Duodenal mucosa (tissue), 2 donors: Measurements from ENCODE around the gene PLXNA1.

Experiments used
- H3K27ac ChIP-seq: one replicate; pipeline ENCODE4 v1.7.0; 2013; ENCODE audit warnings: low read depth, low read length
- H3K27me3 ChIP-seq, 2 donors: one replicate each; pipeline ENCODE4 v1.7.0; 2013; ENCODE audit warnings: low read length in 2 of 2, control low read depth in 1 of 2; ENCODE audit not compliant: insufficient read depth in 2 of 2, control insufficient read depth in 1 of 2
- H3K36me3 ChIP-seq, 2 donors: one replicate each; pipeline ENCODE4 v1.7.0; 2013; ENCODE audit warnings: low read length in 2 of 2, control low read depth in 1 of 2; ENCODE audit not compliant: insufficient read depth in 2 of 2, control insufficient read depth in 1 of 2
- H3K4me1 ChIP-seq, 2 donors: one replicate each; pipeline ENCODE4 v1.7.0; 2013; ENCODE audit warnings: low read length in 2 of 2, control low read depth in 1 of 2; ENCODE audit not compliant: insufficient read depth in 2 of 2, control insufficient read depth in 1 of 2
- H3K4me3 ChIP-seq, 2 donors: one replicate each; pipeline ENCODE4 v1.7.0; 2013; ENCODE audit warnings: low read length in 2 of 2, low read depth in 1 of 2
- H3K9ac ChIP-seq, 2 donors: one replicate each; pipeline ENCODE4 v1.7.0; 2013; ENCODE audit warnings: low read length in 2 of 2, low read depth in 1 of 2
- H3K9me3 ChIP-seq, 2 donors: one replicate each; pipeline ENCODE4 v1.7.0; 2013; ENCODE audit warnings: low read length in 2 of 2, control low read depth in 1 of 2; ENCODE audit not compliant: control insufficient read depth in 1 of 2

Gene PLXNA1

DNA sequence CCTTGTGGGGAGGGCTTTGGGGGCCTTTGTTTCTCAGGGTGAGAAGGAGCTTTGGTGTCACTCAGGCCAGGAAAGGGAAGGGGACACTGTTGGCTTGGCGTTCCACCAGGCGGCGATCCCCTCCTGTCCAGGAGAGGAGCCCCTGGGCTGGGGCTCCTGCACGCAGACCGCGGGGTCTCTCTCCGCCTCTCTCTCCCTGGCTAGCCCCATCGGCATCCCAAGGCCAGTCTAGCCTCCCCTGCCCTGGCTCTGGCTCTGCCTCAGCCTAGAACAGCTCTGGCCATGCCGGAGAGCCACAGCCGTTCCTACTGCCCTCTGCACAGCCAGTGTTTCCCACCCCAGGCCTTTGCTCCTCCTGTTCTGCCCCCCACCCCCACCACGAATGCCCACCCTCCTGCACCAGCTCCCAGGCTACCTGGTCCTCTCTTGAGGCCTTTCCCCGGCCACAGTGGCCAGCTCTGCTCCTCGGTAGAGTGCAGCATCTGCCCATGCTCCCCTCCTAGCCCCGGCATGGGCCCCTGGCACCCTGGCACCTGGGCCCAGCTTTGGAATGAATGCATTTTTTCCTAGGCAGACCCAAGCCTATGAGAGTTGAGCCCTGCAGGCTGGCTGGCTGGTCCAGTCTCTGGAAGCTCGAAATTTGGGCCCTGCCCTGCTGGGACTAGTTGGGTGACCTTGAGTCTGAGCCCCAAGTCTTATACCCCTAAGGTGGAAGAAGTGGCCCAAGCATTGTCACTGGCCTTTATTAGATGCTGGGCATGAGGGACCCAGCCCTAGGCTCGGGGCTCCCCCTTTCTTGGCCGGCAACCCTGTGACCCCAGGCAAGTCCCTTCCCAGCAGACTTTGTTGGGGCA lies 2.4 kb downstream of the PLXNA1 start:
- Histone ChIP-seq H3K36me3 (peaks cover 0 to 7% of the 10 kb centered on the region in 2 donors), H3K27ac (no peak overlapping the region), H3K4me3 (no peak overlapping the region), H3K4me1 (peaks cover 4 to 26% of the 10 kb centered on the region in 2 donors), H3K9ac (no peak overlapping the region), H3K27me3 (peaks cover 0 to 5% of the 10 kb centered on the region in 2 donors), H3K9me3 (no peaks in the 10 kb centered on the region)

- Histone ChIP-seq H3K36me3 (peaks cover 0 to 12% of the 10 kb centered on the region in 2 donors), H3K27me3 (peaks cover 0 to 3% of the 10 kb centered on the region in 2 donors), H3K4me3 (no peak overlapping the region), H3K9ac (no peak overlapping the region), H3K4me1 (peaks cover 4 to 26% of the 10 kb centered on the region in 2 donors), H3K27ac (no peak overlapping the region), H3K9me3 (no peaks in the 10 kb centered on the region)
Observed at GRCh38 chr3:126986001-126986400, 3.1 kb downstream of the PLXNA1 start.

- H3K36me3 ChIP-seq, result peaks cover 0 to 12% of the 10 kb centered on the region in 2 donors
Observed at GRCh38 chr3:126987129-126987528, 4.2 kb downstream of the PLXNA1 start.

GRCh38 chr3:126987596-126987995 lies 4.7 kb downstream of the PLXNA1 start:
- Histone ChIP-seq H3K9me3 (no peaks in the 10 kb centered on the region), H3K4me1 (peaks cover 4 to 19% of the 10 kb centered on the region in 2 donors), H3K27me3 (no peaks in the 10 kb centered on the region), H3K9ac (no peak overlapping the region), H3K36me3 (peaks cover 0 to 12% of the 10 kb centered on the region in 2 donors), H3K4me3 (no peak overlapping the region), H3K27ac (no peak overlapping the region)

More at GRCh38 chr3:126987129-126987528, 4.2 kb downstream of the PLXNA1 start:
- Histone ChIP-seq H3K27ac (no peak overlapping the region), H3K4me1 (peaks cover 4 to 23% of the 10 kb centered on the region in 2 donors), H3K9me3 (no peaks in the 10 kb centered on the region), H3K4me3 (no peak overlapping the region), H3K27me3 (no peaks in the 10 kb centered on the region), H3K9ac (no peak overlapping the region)

DNA sequence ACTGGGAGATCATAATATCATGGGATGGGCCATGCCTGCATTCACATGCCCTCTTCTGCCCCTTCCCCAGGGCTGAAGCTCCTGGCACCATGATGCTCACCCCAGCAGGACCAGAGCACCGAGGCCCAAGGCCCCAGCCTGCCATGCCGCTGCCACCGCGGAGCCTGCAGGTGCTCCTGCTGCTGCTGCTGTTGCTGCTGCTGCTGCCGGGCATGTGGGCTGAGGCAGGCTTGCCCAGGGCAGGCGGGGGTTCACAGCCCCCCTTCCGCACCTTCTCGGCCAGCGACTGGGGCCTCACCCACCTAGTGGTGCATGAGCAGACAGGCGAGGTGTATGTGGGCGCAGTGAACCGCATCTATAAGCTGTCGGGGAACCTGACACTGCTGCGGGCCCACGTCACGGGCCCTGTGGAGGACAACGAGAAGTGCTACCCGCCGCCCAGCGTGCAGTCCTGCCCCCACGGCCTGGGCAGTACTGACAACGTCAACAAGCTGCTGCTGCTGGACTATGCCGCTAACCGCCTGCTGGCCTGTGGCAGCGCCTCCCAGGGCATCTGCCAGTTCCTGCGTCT lies 5.6 kb downstream of the PLXNA1 start:
- no peaks in the 10 kb centered on the region for H3K9me3 ChIP-seq
- H3K27me3 ChIP-seq, result no peaks in the 10 kb centered on the region
- peaks cover 0 to 12% of the 10 kb centered on the region in 2 donors for H3K36me3 ChIP-seq
- H3K27ac ChIP-seq, result no peak overlapping the region
- H3K4me1 ChIP-seq, result peaks cover 4 to 19% of the 10 kb centered on the region in 2 donors
- H3K9ac ChIP-seq, result no peak overlapping the region
- H3K4me3 ChIP-seq, result no peak overlapping the region

DNA sequence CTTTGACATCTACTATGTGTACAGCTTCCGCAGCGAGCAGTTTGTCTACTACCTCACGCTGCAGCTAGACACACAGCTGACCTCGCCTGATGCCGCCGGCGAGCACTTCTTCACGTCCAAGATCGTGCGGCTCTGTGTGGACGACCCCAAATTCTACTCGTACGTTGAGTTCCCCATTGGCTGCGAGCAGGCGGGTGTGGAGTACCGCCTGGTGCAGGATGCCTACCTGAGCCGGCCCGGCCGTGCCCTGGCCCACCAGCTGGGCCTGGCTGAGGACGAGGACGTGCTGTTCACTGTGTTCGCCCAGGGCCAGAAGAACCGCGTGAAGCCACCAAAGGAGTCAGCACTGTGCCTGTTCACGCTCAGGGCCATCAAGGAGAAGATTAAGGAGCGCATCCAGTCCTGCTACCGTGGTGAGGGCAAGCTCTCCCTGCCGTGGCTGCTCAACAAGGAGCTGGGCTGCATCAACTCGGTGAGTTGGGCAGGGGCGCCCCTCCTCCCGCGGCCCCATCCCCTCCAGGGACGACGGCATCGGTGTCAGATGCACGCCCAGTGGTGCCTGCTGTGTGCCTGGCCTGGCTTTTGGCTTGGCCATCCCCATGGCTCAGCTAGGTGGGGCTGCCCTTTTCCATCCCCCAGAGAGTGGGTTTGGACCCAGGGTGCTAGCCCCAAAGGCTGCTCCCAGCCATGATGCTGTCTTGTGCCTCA lies 6.6 kb downstream of the PLXNA1 start:
- Histone ChIP-seq H3K27ac (no peak overlapping the region), H3K9ac (no peak overlapping the region), H3K27me3 (no peaks in the 10 kb centered on the region), H3K4me3 (no peak overlapping the region), H3K36me3 (peaks cover 0 to 12% of the 10 kb centered on the region in 2 donors), H3K9me3 (no peaks in the 10 kb centered on the region), H3K4me1 (peaks cover under 1 to 13% of the 10 kb centered on the region in 2 donors)

- no peaks in the 10 kb centered on the region for H3K9me3 ChIP-seq
- H3K27ac ChIP-seq, result no peak overlapping the region
- no peaks in the 10 kb centered on the region for H3K27me3 ChIP-seq
- H3K4me1 ChIP-seq, result peaks cover 0 to 8% of the 10 kb centered on the region in 2 donors
- H3K36me3 ChIP-seq, result peaks cover 0 to 12% of the 10 kb centered on the region in 2 donors
- H3K4me3 ChIP-seq, result no peak overlapping the region
- no peak overlapping the region for H3K9ac ChIP-seq
Observed at GRCh38 chr3:126990024-126990700, 7.2 kb downstream of the PLXNA1 start.

DNA sequence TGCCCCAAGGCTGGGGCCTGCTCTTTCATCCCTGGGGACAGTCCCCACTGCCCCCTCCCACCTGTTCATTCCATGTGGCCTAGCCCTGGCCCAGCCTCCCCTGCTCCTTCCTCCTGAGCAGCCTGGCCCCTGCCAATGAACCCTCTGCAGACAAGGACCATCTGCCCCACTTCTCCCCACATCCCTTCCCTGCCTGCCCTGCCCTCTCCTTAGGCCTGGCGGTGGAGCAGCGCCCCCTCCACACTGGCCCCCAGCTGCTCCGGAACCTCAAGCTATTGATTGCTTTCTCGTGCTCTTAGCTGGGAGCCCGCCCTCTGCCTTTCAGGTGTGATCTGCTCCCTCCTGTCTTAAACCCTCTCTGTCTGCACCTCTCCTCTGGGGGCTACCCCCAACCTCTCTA lies 8.0 kb downstream of the PLXNA1 start:
- Histone ChIP-seq H3K27me3 (no peaks in the 10 kb centered on the region), H3K27ac (no peak overlapping the region), H3K4me3 (no peak overlapping the region), H3K4me1 (peaks cover 0 to 4% of the 10 kb centered on the region in 2 donors), H3K9ac (no peak overlapping the region), H3K9me3 (no peaks in the 10 kb centered on the region), H3K36me3 (peaks cover 0 to 12% of the 10 kb centered on the region in 2 donors)

- peaks cover 0 to 12% of the 10 kb centered on the region in 2 donors for H3K36me3 ChIP-seq
- no peak overlapping the region for H3K9ac ChIP-seq
- H3K9me3 ChIP-seq, result no peaks in the 10 kb centered on the region
- H3K4me1 ChIP-seq, result no peaks in the 10 kb centered on the region
- H3K27ac ChIP-seq, result no peak overlapping the region
- no peak overlapping the region for H3K4me3 ChIP-seq
- no peaks in the 10 kb centered on the region for H3K27me3 ChIP-seq
Observed at GRCh38 chr3:126991366-126992200, 8.7 kb downstream of the PLXNA1 start.
